Endothelial cell of umbilical vein (primary cell): ENCODE data around the gene HMGXB3. TPM values are rescaled to one million over a fixed set of nuclear protein-coding genes. Genes with fewer than 3 reads are reported as not detected.

Experiments used
- BruUV-seq: library from RNA; stranded (reverse); fragments of 400-500 nt; replicated peaks from 2 replicates; lab custom pipeline; 2021; lab: Mats Ljungman, UMichigan
- CTCF ChIA-PET: fragments of 300-600, 350-600 bp; sonication (Branson Sonifier 250); formaldehyde crosslinking; loops from one replicate; lab custom pipeline; 2021; ENCODE audit warnings: antibody characterized with exemption, inconsistent platforms; lab: Charles Lee
- POLR2A ChIA-PET: fragments of 300-600, 350-600 bp; sonication (Branson Sonifier 250); formaldehyde crosslinking; loops from one replicate; lab custom pipeline; 2021; ENCODE audit warnings: antibody characterized with exemption, inconsistent platforms; lab: Charles Lee
- DNase-seq: peaks from one replicate; pipeline ENCODE4 v3.0.0-alpha.2; 2011; ENCODE audit warnings: low read depth, low spot score
- FAIRE-seq: peaks from 2 replicates; lab custom pipeline; 2011; peaks lifted over from hg19 to GRCh38; lab: Jason Lieb, UNC
- H2AFZ ChIP-seq: 2 replicates; pipeline ENCODE4 v1.6.0; 2012; ENCODE audit warnings: low read depth, low read length, control low read depth, inconsistent platforms
- H3K27ac ChIP-seq: 2 replicates; pipeline ENCODE4 v1.5.1; 2011; ENCODE audit warnings: low read depth, mild to moderate bottlenecking, control low read depth, low read length, moderate library complexity; ENCODE audit not compliant: insufficient read depth
- H3K27me3 ChIP-seq, 2 experiments: 2 replicates each; pipeline versions ENCODE4 v1.6.0 to v1.6.1; 2011; ENCODE audit warnings: low read length in 2 of 2, mixed read lengths in 1 of 2; ENCODE audit not compliant: control insufficient read depth in 2 of 2, insufficient read depth in 2 of 2
- H3K36me3 ChIP-seq, 2 experiments: 2 replicates in 1 of 2; 3 replicates in 1 of 2; pipeline ENCODE4 v1.5.1; 2011; ENCODE audit warnings: low read length in 2 of 2, mild to moderate bottlenecking in 1 of 2, moderate library complexity in 1 of 2; ENCODE audit not compliant: control insufficient read depth in 2 of 2, insufficient read depth in 2 of 2; ENCODE audit errors: extremely low read depth in 1 of 2
- H3K4me1 ChIP-seq: 3 replicates; pipeline ENCODE4 v1.5.1; 2011; ENCODE audit warnings: mild to moderate bottlenecking, low read length; ENCODE audit not compliant: control insufficient read depth, insufficient read depth; ENCODE audit errors: extremely low read depth
- H3K4me2 ChIP-seq: 2 replicates; pipeline ENCODE4 v1.6.1; 2011; ENCODE audit warnings: low read length, control low read depth, mixed read lengths; ENCODE audit not compliant: insufficient read depth
- H3K4me3 ChIP-seq, 3 experiments: fragments of 200-600 bp in 1 of 3; sonication (generic), shearing (Covaris generic) in 1 of 3; replicated peaks in 1 of 3; 2 replicates each; pipeline ENCODE4 v1.5.1; 2011 to 2016; ENCODE audit warnings: control low read depth in 3 of 3, low read length in 3 of 3, mild to moderate bottlenecking in 2 of 3, inconsistent platforms in 1 of 3, low read depth in 1 of 3, moderate library complexity in 1 of 3; ENCODE audit not compliant: insufficient read depth in 1 of 3
- H3K79me2 ChIP-seq: 2 replicates; pipeline ENCODE4 v1.6.0; 2012; ENCODE audit warnings: low read length, inconsistent platforms; ENCODE audit not compliant: control insufficient read depth, insufficient read depth
- H3K9ac ChIP-seq: replicated peaks from 2 replicates; pipeline ENCODE3; 2011; ENCODE audit warnings: low read length, control low read depth; ENCODE audit not compliant: insufficient read depth; ENCODE audit errors: extremely low read depth
- H3K9me1 ChIP-seq: replicated peaks from 3 replicates; pipeline ENCODE4 v1.6.0; 2011; ENCODE audit warnings: mild to moderate bottlenecking, low read length; ENCODE audit not compliant: control insufficient read depth, insufficient read depth; ENCODE audit errors: extremely low read depth
- H3K9me3 ChIP-seq: replicated peaks from 2 replicates; pipeline ENCODE4 v1.5.1; 2012; ENCODE audit warnings: low read length, inconsistent platforms; ENCODE audit not compliant: control insufficient read depth, insufficient read depth
- H4K20me1 ChIP-seq: replicated peaks from 2 replicates; pipeline ENCODE3; 2011; ENCODE audit warnings: mild to moderate bottlenecking, low read length; ENCODE audit not compliant: control insufficient read depth, insufficient read depth; ENCODE audit errors: extremely low read depth
- EZH2 ChIP-seq: IDR thresholded peaks from 2 replicates; pipeline ENCODE4 v1.6.1; 2012; ENCODE audit warnings: borderline replicate concordance, low read depth, mild to moderate bottlenecking, moderate library complexity, low read length, inconsistent platforms; ENCODE audit not compliant: severe bottlenecking
- FOS ChIP-seq: IDR thresholded peaks from 2 replicates; pipeline ENCODE4 v1.6.1; 2011; ENCODE audit warnings: mild to moderate bottlenecking, low read length, moderate library complexity, borderline replicate concordance; ENCODE audit not compliant: insufficient read depth
- GATA2 ChIP-seq: IDR thresholded peaks from 2 replicates; pipeline ENCODE4 v1.7.0; 2011; ENCODE audit warnings: low read depth, mild to moderate bottlenecking, moderate library complexity, mixed read lengths, low read length; ENCODE audit not compliant: insufficient read length, insufficient read depth
- JUN ChIP-seq: IDR thresholded peaks from 2 replicates; pipeline ENCODE4 v1.6.1; 2011; ENCODE audit warnings: borderline replicate concordance, low read depth; ENCODE audit not compliant: insufficient read length, insufficient read depth
- MYC ChIP-seq: IDR thresholded peaks from one replicate; pipeline ENCODE4 v1.6.1; 2011; ENCODE audit warnings: mild to moderate bottlenecking, low read depth, low read length
- POLR2A ChIP-seq: IDR thresholded peaks from 2 replicates; pipeline ENCODE4 v1.6.1; 2012; ENCODE audit warnings: low read depth, mild to moderate bottlenecking, control low read depth, low read length
- POLR2AphosphoS5 ChIP-seq: IDR thresholded peaks from 2 replicates; pipeline ENCODE4 v1.6.1; 2012; ENCODE audit warnings: low read depth, mild to moderate bottlenecking, control low read depth, low read length, moderate library complexity; ENCODE audit not compliant: insufficient read depth
- dilution Hi-C: fragments of 300-500 bp; cut with MboI; formaldehyde crosslinking; loops from one replicate; pipeline ENCODE4 v1.15.0; 2019; ENCODE audit warnings: low sequenced_read_pairs; ENCODE audit not compliant: extremely low pct_ligation_motif_present
- intact Hi-C: fragments of 100-400 bp; cut with micrococcal nuclease; formaldehyde crosslinking; loops from one replicate; pipeline ENCODE4 v1.10.0; 2022
- polyA plus RNA-seq, 4 experiments: library from polyadenylated mRNA; depleted of rRNA in 3 of 4; stranded (reverse) in 3 of 4; unstranded in 1 of 4; fragments of >200 nt; gene quantifications; 2 replicates each; pipeline versions ENCODE4 v1.2.1 to v1.2.3, GENCODE V29; 2011 to 2012; ENCODE audit warnings: missing spikeins in 1 of 4
- total RNA-seq: library from RNA; stranded (reverse); gene quantifications from 2 replicates; pipeline ENCODE4 v1.2.3, GENCODE V29; 2021
- TF ChIP-seq, protein P1 (sequence below): IDR thresholded peaks from 2 replicates; pipeline ENCODE4 v1.6.1; 2011; ENCODE audit not compliant: insufficient read depth, insufficient read length
- TF ChIP-seq, protein P2 (sequence below), 2 donors: IDR thresholded peaks; 1 replicate in 1 of 2; 2 replicates in 1 of 2; pipeline ENCODE4 v1.5.1; 2011; ENCODE audit warnings: low read length in 2 of 2, mild to moderate bottlenecking in 2 of 2, moderate library complexity in 2 of 2, control low read depth in 1 of 2, inconsistent platforms in 1 of 2, low read depth in 1 of 2; ENCODE audit not compliant: insufficient read depth in 1 of 2; ENCODE audit errors: extremely low read depth in 1 of 2

Gene HMGXB3
- total and polyA plus RNA-seq, 2 donors (not counting 3 experiments of a cell fraction or from before 2014, with no cell fraction given), result 34.8 to 52.6 TPM

DNA sequence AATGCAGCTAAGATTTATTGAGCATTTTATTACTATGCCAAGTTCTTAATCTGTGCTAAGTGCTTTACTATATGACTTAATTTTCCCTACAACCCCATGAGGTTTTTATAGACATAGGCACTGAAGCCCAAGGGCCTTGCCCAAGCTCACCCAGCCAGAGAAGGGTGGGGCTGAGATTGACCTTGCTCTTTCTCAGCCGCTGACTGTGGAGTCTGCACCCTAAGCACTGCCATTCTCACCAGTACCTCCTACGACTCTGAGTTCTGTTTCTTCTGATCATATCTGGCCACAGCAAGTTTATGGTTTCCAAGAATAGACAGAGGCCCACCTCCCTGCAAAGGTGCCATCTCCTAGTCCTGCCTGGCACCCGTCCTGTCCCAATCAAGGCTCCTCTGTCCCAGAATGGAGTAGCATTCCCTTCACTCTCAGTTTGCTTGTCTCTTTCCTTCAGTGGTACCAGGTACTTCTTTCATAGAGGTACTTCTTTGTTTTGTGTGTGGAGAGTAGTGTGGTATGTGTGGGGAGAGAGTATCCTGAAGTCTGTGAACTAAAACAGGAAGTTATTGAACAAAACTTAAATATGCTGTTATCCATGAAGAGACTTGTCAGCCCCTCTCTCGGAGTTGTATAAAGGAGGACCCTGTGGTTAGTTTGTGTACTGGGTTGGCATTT, 43.3 kb downstream of the HMGXB3 start:
- no peak for FAIRE-seq
- Histone ChIP-seq H3K79me2 (no peaks in the 10 kb centered on the region), H3K4me3 (no peak overlapping the region), H3K36me3 (peaks cover 23 to 48% of the 10 kb centered on the region in 2 experiments), H3K9me1 (no peaks in the 10 kb centered on the region), H3K4me2 (peak overlapping the region; percentile 75), H4K20me1 (no peaks in the 10 kb centered on the region), H3K27me3 (no peaks in the 10 kb centered on the region), H3K4me1 (peaks cover 21% of the 10 kb centered on the region), H3K9me3 (no peaks in the 10 kb centered on the region), H3K27ac (peak overlapping the region; percentile 58), H2AFZ (no peak overlapping the region), H3K9ac (peak overlapping the region; percentile 19)
- DNase-seq, result no peak
- BruUV-seq, result no TSS peak
- POLR2A ChIA-PET, result no interaction called here
- dilution Hi-C loops (no loop called here), intact Hi-C loops (loop anchor here (1.0 kb wide), 2 partner anchors 21 to 42 kb away; no protein-coding TSS in a partner anchor)
- CTCF ChIA-PET, result interaction anchor here (0.7 to 1.2 kb wide), 5 partner anchors 9 to 174 kb away, joined by 3 to 7 read pairs (median 3); no protein-coding TSS in a partner anchor
- no peak for TF ChIP-seq MYC
- TF ChIP-seq EZH2, result no peak
- no peak for TF ChIP-seq JUN
- TF ChIP-seq, protein P1, sequence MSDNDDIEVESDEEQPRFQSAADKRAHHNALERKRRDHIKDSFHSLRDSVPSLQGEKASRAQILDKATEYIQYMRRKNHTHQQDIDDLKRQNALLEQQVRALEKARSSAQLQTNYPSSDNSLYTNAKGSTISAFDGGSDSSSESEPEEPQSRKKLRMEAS, result no peak
- no peak for TF ChIP-seq POLR2A
- TF ChIP-seq GATA2, result no peak
- TF ChIP-seq, protein P2, sequence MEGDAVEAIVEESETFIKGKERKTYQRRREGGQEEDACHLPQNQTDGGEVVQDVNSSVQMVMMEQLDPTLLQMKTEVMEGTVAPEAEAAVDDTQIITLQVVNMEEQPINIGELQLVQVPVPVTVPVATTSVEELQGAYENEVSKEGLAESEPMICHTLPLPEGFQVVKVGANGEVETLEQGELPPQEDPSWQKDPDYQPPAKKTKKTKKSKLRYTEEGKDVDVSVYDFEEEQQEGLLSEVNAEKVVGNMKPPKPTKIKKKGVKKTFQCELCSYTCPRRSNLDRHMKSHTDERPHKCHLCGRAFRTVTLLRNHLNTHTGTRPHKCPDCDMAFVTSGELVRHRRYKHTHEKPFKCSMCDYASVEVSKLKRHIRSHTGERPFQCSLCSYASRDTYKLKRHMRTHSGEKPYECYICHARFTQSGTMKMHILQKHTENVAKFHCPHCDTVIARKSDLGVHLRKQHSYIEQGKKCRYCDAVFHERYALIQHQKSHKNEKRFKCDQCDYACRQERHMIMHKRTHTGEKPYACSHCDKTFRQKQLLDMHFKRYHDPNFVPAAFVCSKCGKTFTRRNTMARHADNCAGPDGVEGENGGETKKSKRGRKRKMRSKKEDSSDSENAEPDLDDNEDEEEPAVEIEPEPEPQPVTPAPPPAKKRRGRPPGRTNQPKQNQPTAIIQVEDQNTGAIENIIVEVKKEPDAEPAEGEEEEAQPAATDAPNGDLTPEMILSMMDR (IDR thresholded peaks at IDR 0.05; ENCODE audit: extremely low read depth in 1 of 2, insufficient read depth in 1 of 2, low read depth in 1 of 2, low read length in 2 of 2), result no peak
- no peak for TF ChIP-seq POLR2AphosphoS5
- TF ChIP-seq FOS, result no peak
